UCSD-AML1 (cell line): Measurements from ENCODE around the gene FCN1.
"Not testable (repeated sequence)": the region's sequence is repeated elsewhere in the genome, so short reads cannot be mapped to it uniquely, and the experiment has no call there.

ENCODE experiments used
- DNase-seq: peaks from one replicate; lab custom pipeline; 2025; ENCODE audit not compliant: unreplicated experiment; lab: John Stamatoyannopoulos, UW

Gene FCN1

GRCh38 chr9:134857451-134857850 is 60.3 kb downstream of the FCN1 start:
- not testable (repeated sequence) for DNase-seq

GRCh38 chr9:134855900-134856377 is 61.8 kb downstream of the FCN1 start:
- DNase-seq, result no peak
